Lower leg skin (tissue), 3 donors: Measurements from ENCODE around the gene TAP1.
"Not testable (repeated sequence)": the region's sequence is repeated elsewhere in the genome, so short reads cannot be mapped to it uniquely, and the experiment has no call there.

Experiments
- CTCF ChIP-seq, 3 donors: fragments of 450-650 bp; IDR thresholded peaks; one replicate each; pipeline ENCODE4 v1.5.1; 2016; ENCODE audit warnings: antibody characterized with exemption in 3 of 3, mild to moderate bottlenecking in 3 of 3, moderate library complexity in 2 of 3
- POLR2A ChIP-seq, 2 donors: fragments of 450-650 bp; IDR thresholded peaks; one replicate each; pipeline ENCODE4 v1.6.1; 2016 to 2017; ENCODE audit warnings: antibody characterized with exemption in 2 of 2, mild to moderate bottlenecking in 1 of 2, moderate library complexity in 1 of 2

GRCh38 chr6:32873947-32874346, 20.4 kb upstream of the TAP1 start:
- not testable (repeated sequence) for TF ChIP-seq CTCF, POLR2A (IDR thresholded peaks at IDR 0.05)
